ENCODE results near the gene ZXDC. TPM values are rescaled to one million over a fixed set of nuclear protein-coding genes. Genes with fewer than 3 reads are reported as not detected.

Gene ZXDC, protein sequence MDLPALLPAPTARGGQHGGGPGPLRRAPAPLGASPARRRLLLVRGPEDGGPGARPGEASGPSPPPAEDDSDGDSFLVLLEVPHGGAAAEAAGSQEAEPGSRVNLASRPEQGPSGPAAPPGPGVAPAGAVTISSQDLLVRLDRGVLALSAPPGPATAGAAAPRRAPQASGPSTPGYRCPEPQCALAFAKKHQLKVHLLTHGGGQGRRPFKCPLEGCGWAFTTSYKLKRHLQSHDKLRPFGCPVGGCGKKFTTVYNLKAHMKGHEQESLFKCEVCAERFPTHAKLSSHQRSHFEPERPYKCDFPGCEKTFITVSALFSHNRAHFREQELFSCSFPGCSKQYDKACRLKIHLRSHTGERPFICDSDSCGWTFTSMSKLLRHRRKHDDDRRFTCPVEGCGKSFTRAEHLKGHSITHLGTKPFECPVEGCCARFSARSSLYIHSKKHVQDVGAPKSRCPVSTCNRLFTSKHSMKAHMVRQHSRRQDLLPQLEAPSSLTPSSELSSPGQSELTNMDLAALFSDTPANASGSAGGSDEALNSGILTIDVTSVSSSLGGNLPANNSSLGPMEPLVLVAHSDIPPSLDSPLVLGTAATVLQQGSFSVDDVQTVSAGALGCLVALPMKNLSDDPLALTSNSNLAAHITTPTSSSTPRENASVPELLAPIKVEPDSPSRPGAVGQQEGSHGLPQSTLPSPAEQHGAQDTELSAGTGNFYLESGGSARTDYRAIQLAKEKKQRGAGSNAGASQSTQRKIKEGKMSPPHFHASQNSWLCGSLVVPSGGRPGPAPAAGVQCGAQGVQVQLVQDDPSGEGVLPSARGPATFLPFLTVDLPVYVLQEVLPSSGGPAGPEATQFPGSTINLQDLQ
- 26.7 and 33.2 TPM in 2 replicates for total RNA-seq

GRCh38 chr3:126475413-126476114 lies at the start of gene ZXDC:
TSS of gene ZXDC (minus strand) at chr3:126475891. CDS start at chr3:126475865, 26 bp downstream.

GRCh38 chr3:126523745-126524428 lies 48.2 kb upstream of the ZXDC start, which contains the start of gene CHST13:
TSS of gene CHST13 (plus strand) at chr3:126524155. CDS start at chr3:126524333, 178 bp downstream.

DNA sequence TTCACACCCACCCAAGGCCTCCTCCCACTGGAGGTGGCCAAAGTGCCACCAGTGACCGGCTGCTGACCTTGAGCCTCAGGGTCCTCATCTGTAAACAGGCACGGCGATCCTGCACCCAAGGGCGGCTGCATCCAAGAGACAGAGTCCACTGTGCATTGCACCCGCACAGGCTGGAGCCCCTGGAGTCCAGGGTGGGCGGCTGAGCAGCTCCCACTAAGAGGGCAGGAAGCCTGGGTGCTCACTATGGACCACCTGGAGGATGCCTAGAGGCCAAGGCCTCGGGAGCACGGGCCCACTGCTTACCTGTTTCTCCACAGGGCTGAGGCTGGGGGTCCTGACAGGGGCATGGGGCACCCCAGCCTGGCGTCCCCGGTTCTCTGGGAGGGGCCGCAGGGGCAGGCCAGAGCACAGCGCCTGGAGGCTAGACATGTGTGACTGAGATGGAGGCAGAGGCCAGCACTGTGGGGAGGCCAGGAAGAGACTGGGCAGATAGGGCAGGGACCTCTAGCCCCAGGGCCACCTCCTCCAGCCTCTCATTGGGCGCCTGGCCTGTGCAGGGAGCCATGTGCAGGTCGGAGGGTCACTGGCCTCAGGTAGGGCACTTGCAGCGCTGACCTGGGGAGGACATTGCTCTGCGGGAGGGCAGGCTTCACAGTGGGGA lies 41.7 kb upstream of the ZXDC start, which contains the start of gene UROC1:
Gene UROC1 (minus strand): TSS at position 483 of the 661 bp plus-strand sequence. CDS start 54 bp downstream, at position 429.

GRCh38 chr3:126394179-126394976 lies 81.3 kb downstream of the ZXDC start, which contains the start of gene CFAP100:
TSS of gene CFAP100 (plus strand) at chr3:126394909. CDS start at chr3:126396001, 1,092 bp downstream.

Other genes with a start within 250 kb of the ZXDC start
- gene KLF15, start 118.5 kb downstream of the ZXDC start, total RNA-seq: 0.29 and 2.8 TPM in 2 replicates
- not detected in 2 replicates for gene CFAP100, start 81.0 kb downstream of the ZXDC start, total RNA-seq
- not detected in 2 replicates for gene UROC1, start 41.9 kb upstream of the ZXDC start, total RNA-seq
- gene CHST13, start 48.3 kb upstream of the ZXDC start, total RNA-seq: not detected in 2 replicates
- gene C3orf22, start 83.0 kb upstream of the ZXDC start, total RNA-seq: not detected in 2 replicates
- gene TXNRD3, start 179.2 kb upstream of the ZXDC start, total RNA-seq: 5.3 and 11.2 TPM in 2 replicates
- gene CHCHD6, start 228.3 kb upstream of the ZXDC start, total RNA-seq: 6.9 and 9.2 TPM in 2 replicates